MCF 10A (cell line): ENCODE data around the gene ALG8. TPM values are rescaled to one million over a fixed set of nuclear protein-coding genes. Genes with fewer than 3 reads are reported as not detected.
"Not testable (repeated sequence)": the region's sequence is repeated elsewhere in the genome, so short reads cannot be mapped to it uniquely, and the experiment has no call there.

Experiments
- BruUV-seq: library from RNA; stranded (reverse); fragments of 400-500 nt; replicated peaks from 2 replicates; lab custom pipeline; 2021; lab: Mats Ljungman, UMichigan
- CTCF ChIA-PET: fragments of 300-600 bp; sonication (Branson Sonifier 250); formaldehyde crosslinking; extraction: SDS; loops from one replicate; lab custom pipeline; 2021; ENCODE audit warnings: antibody characterized with exemption, inconsistent platforms; lab: Yijun Ruan, JAX
- POLR2A ChIA-PET: fragments of 300-600, 350-650 bp; sonication (Branson Sonifier 250); formaldehyde crosslinking; extraction: SDS; loops from one replicate; lab custom pipeline; 2020; ENCODE audit warnings: antibody characterized with exemption, inconsistent platforms; lab: Yijun Ruan, JAX
- DNase-seq: peaks from one replicate; pipeline ENCODE4 v3.0.0-alpha.2; 2018; ENCODE audit not compliant: unreplicated experiment
- H3K27ac Mint-ChIP-seq: one replicate; pipeline ENCODE4 v1.8.0; 2022; ENCODE audit warnings: mild to moderate bottlenecking, low read depth, mixed read lengths; ENCODE audit not compliant: unreplicated experiment
- H3K27me3 Mint-ChIP-seq: one replicate; pipeline ENCODE4 v1.8.0; 2022; ENCODE audit warnings: mixed read lengths; ENCODE audit not compliant: insufficient read depth, unreplicated experiment
- H3K36me3 Mint-ChIP-seq: one replicate; pipeline ENCODE4 v1.8.0; 2022; ENCODE audit warnings: mild to moderate bottlenecking, moderate library complexity, mixed read lengths; ENCODE audit not compliant: insufficient read depth, unreplicated experiment
- H3K4me1 Mint-ChIP-seq: one replicate; pipeline ENCODE4 v1.8.0; 2022; ENCODE audit warnings: mixed read lengths; ENCODE audit not compliant: insufficient read depth, unreplicated experiment
- H3K4me3 Mint-ChIP-seq: one replicate; pipeline ENCODE4 v1.8.0; 2022; ENCODE audit warnings: mild to moderate bottlenecking, moderate library complexity, mixed read lengths; ENCODE audit not compliant: unreplicated experiment
- H3K9me3 Mint-ChIP-seq: one replicate; pipeline ENCODE4 v1.8.0; 2022; ENCODE audit warnings: mixed read lengths; ENCODE audit not compliant: unreplicated experiment
- CTCF ChIP-seq: fragments of 200-600 bp; IDR thresholded peaks from one replicate; pipeline ENCODE4 v1.8.0; 2022; ENCODE audit warnings: antibody characterized with exemption, mild to moderate bottlenecking; ENCODE audit not compliant: unreplicated experiment
- intact Hi-C: fragments of 100-400 bp; cut with micrococcal nuclease; formaldehyde crosslinking; loops from 2 replicates; pipeline ENCODE4 v1.14.1; 2022
- total RNA-seq: library from RNA; stranded (reverse); gene quantifications from 2 replicates; pipeline ENCODE4 v1.2.3, GENCODE V29; 2022

Gene ALG8
- total RNA-seq, 1 experiment from 2014 or later, result 37.2 TPM

GRCh38 chr11:78177216-78177615 is 37.8 kb upstream of the ALG8 start:
- no TSS peak for BruUV-seq
- Mint-ChIP-seq H3K4me1 (peaks cover 16% of the 10 kb centered on the region), H3K4me3 (no peak overlapping the region), H3K27me3 (no peaks in the 10 kb centered on the region), H3K27ac (no peak overlapping the region), H3K9me3 (no peaks in the 10 kb centered on the region), H3K36me3 (peaks cover 45% of the 10 kb centered on the region)
- intact Hi-C loops, result no loop called here
- no peak for TF ChIP-seq CTCF
- no peak for DNase-seq
- POLR2A ChIA-PET, result no interaction called here
- CTCF ChIA-PET, result no interaction called here

DNA sequence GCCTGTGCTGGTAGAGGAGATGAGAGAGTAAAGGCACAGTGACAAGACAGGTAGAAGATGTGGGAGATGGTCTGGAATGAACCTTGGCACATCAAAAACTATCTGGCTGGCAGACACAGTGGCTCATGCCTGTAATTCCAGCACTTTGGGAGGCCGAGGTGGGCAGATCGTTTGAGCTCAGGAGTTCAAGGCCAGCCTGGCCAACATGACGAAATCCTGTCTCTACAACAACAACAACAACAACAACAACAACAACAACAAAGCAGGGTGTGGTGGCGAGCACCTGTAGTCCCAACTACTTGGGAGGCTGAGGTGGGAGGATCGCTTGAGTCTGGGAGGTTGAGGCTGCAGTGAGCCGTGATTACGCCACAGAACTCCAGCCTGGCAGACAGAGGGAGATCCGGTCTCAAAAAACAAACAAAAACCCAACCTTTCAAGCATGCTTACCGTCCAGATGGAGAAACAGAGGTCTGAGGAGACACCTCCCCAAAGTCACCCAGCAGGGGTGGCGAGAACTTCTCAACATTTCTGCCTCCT is 37.2 kb upstream of the ALG8 start:
- no peak overlapping the region for H3K4me3 Mint-ChIP-seq
- peaks cover 16% of the 10 kb centered on the region for H3K4me1 Mint-ChIP-seq
- BruUV-seq, result no TSS peak
- no peak for TF ChIP-seq CTCF
- H3K27me3 Mint-ChIP-seq, result no peaks in the 10 kb centered on the region
- H3K36me3 Mint-ChIP-seq, result peaks cover 47% of the 10 kb centered on the region
- ChIA-PET POLR2A (no interaction called here), CTCF (no interaction called here)
- no peaks in the 10 kb centered on the region for H3K9me3 Mint-ChIP-seq
- H3K27ac Mint-ChIP-seq, result no peak overlapping the region
- intact Hi-C loops, result no loop called here
- no peak for DNase-seq

GRCh38 chr11:78175862-78176261 is 36.4 kb upstream of the ALG8 start:
- H3K4me1 Mint-ChIP-seq, result peaks cover 10% of the 10 kb centered on the region
- H3K9me3 Mint-ChIP-seq, H3K4me3 Mint-ChIP-seq, H3K27me3 Mint-ChIP-seq, BruUV-seq, DNase-seq, H3K27ac Mint-ChIP-seq, intact Hi-C loops, CTCF ChIA-PET: not testable (repeated sequence)
- POLR2A ChIA-PET, result interaction anchor here (0.9 kb wide), 1 partner anchor 21 kb away, joined by 4 read pairs; no protein-coding TSS in a partner anchor
- H3K36me3 Mint-ChIP-seq, result peaks cover 53% of the 10 kb centered on the region

DNA sequence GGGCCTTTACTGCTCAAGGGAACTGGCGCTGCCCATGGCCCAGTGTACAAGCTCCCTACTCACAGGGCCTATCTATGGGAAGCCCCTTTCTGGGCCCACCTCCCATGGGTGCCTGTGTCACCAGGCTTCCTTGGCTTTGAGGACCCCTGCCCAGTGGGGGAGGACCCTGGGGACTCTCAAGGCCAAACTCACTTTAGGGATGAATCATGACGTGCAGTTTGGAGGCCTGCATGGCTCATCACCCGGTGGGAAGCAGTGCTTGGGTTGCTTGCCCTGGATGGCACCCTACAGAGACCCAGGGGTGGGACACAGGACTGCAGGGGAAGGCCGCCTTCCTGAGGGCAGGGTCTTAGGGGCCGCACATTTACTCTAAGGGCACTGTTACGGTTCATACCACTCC is 32.5 kb upstream of the ALG8 start:
- BruUV-seq, result no TSS peak
- H3K4me3 Mint-ChIP-seq, result no peak overlapping the region
- intact Hi-C loops, result no loop called here
- no peak overlapping the region for H3K27ac Mint-ChIP-seq
- DNase-seq, result no peak
- TF ChIP-seq CTCF, result no peak
- H3K9me3 Mint-ChIP-seq, result no peaks in the 10 kb centered on the region
- no peaks in the 10 kb centered on the region for H3K27me3 Mint-ChIP-seq
- H3K4me1 Mint-ChIP-seq, result no peaks in the 10 kb centered on the region
- H3K36me3 Mint-ChIP-seq, result peaks cover 43% of the 10 kb centered on the region
- POLR2A ChIA-PET, result interaction anchor here (0.8 to 1.0 kb wide), 2 partner anchors 12 to 14 kb away, joined by 3 to 4 read pairs; no protein-coding TSS in a partner anchor
- CTCF ChIA-PET, result no interaction called here
